Skin epidermis (tissue), 12 donors: ENCODE data around the gene SLC6A14.

ENCODE experiments used
- H3K27ac ChIP-seq, 21 experiments: fragments of 200-600 bp; sonication (generic) in 11 of 21; one replicate each; pipeline ENCODE4 v1.5.0; 2020; ENCODE audit warnings: mild to moderate bottlenecking in 3 of 21, inconsistent platforms in 2 of 21, moderate library complexity in 2 of 21
- H3K4me3 ChIP-seq, 7 experiments: fragments of 200-600 bp; sonication (generic) in 2 of 7; one replicate each; pipeline ENCODE4 v1.5.0; 2020; ENCODE audit warnings: inconsistent platforms in 2 of 7, mild to moderate bottlenecking in 2 of 7, moderate library complexity in 1 of 7

Gene SLC6A14, protein sequence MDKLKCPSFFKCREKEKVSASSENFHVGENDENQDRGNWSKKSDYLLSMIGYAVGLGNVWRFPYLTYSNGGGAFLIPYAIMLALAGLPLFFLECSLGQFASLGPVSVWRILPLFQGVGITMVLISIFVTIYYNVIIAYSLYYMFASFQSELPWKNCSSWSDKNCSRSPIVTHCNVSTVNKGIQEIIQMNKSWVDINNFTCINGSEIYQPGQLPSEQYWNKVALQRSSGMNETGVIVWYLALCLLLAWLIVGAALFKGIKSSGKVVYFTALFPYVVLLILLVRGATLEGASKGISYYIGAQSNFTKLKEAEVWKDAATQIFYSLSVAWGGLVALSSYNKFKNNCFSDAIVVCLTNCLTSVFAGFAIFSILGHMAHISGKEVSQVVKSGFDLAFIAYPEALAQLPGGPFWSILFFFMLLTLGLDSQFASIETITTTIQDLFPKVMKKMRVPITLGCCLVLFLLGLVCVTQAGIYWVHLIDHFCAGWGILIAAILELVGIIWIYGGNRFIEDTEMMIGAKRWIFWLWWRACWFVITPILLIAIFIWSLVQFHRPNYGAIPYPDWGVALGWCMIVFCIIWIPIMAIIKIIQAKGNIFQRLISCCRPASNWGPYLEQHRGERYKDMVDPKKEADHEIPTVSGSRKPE

DNA sequence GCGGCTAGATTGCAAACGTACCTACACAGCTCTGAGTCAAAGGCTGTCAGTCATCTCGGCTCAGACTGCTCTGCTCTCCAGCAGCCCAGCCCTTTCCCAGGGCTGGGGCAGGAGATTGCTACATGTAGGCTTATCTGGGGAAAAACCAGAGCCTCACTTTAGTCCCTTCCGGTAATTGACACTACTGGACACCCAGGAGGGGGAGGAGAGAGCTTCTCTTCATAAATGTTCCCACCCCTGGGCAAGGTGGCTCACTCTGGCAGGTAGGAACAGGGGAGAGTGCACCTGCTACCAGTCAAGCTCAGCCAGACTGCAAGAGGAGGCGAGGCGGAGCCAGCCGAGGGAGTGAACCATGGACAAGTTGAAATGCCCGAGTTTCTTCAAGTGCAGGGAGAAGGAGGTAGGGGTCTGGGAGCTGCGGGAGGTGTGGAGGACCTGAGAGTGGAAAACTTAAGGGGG lies at the start of gene SLC6A14:
Gene SLC6A14 (plus strand): TSS at position 249 of the 459 bp plus-strand sequence. CDS start 104 bp downstream, at position 353.
- Histone ChIP-seq H3K27ac (no peak within 1 kb of the TSS), H3K4me3 (no peak within 1 kb of the TSS)

DNA sequence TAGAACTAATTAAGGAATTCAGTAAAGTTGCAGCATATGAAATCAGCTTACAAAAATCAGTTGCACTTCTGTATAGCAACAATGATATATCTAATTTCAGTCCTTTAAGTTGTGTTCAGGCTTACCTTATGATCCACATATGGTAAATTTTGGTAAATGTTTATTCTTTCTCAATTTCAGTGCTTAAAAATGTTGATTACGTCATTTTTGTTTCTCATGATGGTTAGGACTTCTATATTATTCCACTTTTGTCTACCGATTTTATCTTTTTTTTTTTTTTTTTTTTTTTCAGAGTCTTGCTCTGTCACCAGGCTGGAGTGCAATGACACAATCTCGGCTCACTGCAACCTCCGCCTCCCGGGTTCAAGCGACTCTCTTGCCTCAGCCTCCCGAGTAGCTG lies 40.7 kb upstream of the SLC6A14 start:
- H3K4me3 ChIP-seq, result no peak overlapping the region
- no peak overlapping the region for H3K27ac ChIP-seq

DNA sequence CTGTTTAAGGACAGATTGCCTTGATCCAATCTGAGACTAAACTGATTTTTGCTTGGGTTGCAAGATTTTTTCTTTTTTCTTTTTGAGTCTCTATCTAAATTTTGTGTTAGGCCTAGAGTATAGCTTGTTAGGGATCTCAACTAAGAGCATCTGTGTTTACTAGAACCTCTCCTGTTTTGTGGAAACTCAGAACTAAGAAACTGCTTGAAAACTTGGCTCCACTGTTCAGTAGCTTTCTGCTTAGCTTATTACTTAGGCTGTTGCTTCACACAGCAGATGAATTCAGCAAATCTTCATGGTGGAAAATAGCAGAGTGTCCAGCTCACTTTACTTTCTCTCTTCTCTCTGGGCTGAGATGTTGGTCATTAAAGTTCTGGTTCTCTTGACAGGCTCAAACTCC lies 36.7 kb upstream of the SLC6A14 start:
- H3K4me3 ChIP-seq, result no peak overlapping the region
- H3K27ac ChIP-seq, result no peak overlapping the region

DNA sequence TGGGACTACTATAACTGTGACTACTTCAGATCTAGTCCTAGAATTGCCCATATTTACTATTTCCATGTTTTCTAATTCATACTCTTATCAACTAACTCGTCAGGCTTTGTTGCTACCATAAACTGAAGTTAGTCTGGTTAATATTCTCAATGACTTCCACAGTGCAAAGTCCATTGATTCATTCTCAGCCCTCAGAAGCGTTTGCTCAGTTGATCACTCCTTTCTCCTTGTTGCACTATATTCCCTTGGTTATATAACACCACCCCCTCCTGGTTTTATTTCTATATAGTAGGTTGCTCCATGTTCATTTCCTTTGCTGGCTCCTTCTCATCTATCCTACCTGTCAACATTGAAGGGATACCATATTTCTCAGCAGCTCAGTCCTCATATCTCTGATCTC lies 27.2 kb upstream of the SLC6A14 start:
- Histone ChIP-seq H3K27ac (no peak overlapping the region), H3K4me3 (no peak overlapping the region)

DNA sequence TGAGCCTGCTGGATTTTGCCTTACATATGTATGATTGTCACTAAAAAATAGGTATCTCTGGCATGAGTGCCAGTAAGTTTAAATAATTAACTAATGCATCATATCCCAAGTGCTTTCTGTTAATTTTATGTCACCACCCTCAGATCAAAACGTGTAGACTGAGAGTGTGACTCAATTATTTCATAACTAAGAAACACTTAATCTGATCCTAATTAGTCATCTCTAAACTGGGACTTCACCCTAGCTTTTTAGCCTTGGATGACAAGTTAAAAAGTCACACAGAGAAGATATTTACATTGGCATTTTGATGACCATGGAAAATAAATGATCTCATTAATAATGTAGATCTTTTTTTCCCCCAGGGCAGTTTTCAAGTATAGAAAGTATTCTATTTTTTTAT lies 23.1 kb upstream of the SLC6A14 start:
- Histone ChIP-seq H3K4me3 (no peak overlapping the region), H3K27ac (no peak overlapping the region)

DNA sequence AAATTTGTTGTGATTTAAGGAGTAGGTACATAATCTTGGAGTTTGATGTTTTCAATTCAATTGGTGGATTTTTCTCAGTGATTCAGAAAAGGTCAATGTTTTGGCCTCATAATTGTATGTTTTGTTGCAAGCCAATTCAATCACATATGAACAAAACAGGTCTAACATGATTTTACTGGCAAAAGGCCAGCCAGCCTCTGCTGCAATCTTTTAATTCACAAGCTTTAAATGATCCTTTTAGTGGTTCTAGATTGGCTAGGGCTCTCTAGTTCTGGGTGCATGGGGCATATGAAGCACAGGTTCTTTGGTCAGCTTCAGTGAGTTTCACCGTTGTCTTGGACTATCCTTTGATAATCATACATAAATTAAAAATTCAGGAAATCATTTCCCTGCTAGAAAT lies 19.2 kb upstream of the SLC6A14 start:
- Histone ChIP-seq H3K27ac (no peak overlapping the region), H3K4me3 (no peak overlapping the region)

DNA sequence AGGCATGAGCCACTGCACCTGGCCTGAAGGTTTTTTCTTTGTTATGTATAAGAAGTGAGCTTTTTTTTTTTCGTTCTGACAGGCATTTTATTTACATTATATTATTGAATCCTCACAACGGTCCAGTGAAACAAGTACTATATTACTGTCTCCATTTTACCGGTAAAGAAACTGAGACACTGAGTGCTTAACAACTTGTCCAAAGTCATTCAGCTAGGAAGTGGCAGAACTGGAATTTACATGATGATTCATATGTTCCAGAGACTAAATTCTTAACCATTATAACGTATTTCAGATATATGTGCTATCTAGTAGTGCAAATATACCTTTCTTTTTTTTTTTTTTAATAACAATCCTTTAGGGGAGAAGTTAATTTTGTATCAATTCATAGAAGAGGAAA lies 18.4 kb upstream of the SLC6A14 start:
- Histone ChIP-seq H3K27ac (no peak overlapping the region), H3K4me3 (no peak overlapping the region)

DNA sequence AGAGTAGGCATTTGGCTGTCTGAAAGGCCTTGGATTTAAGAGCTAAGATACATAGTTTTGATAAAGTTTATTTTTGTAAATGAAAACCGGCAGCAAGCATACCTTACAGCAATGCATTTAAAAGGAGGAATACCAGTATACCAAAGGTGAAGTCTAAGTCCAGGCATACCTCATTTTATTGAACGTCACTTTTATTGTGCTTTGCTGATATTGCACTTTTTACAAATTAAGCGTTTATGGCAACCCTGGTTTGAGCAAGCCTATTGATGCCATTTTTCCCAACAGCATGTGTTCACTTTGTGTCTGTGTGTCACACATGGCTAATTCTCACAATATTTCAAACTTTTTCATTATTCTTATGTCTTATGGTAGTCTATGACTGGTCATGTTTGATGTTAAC lies 8.4 kb upstream of the SLC6A14 start:
- no peak overlapping the region for H3K4me3 ChIP-seq
- no peak overlapping the region for H3K27ac ChIP-seq

DNA sequence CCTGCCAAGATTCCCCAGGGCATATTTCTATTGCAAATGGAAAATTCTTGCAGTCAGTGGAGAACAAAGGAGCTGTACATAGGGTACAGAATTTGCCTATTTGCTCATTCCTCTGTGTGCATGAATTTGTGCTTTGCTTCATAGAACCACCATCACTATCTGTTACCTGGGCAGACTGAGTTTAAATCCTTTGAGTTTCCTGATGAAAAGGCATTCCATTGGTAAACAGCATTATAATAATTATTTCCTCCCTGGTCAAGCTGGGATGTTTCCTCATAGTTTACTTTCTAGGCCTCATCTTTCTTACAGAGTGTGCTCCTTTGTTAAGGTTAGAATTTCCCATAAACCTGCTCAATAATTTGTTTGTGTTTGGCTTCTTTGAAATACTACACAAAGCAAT lies 809 bp upstream of the SLC6A14 start:
- Histone ChIP-seq H3K27ac (no peak overlapping the region), H3K4me3 (no peak overlapping the region)

DNA sequence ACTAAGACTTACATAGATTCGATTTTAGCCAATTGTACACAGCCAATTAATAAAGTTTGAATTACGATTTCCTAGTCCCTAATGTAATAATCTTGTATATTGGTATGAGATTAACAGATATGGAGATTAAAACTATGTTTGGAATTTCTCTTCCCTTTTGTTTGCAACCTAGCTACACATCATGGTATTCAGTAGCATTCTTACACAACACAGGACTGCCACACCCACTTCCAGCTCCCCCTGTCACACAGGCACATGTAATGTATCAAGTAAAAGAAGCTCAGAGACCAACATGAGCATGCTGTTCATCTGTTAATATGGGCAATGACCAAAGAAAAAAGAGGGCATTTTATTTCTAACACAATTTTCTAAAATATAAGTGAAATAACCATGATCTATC lies 12.8 kb downstream of the SLC6A14 start:
- H3K27ac ChIP-seq, result no peak overlapping the region
- H3K4me3 ChIP-seq, result no peak overlapping the region

DNA sequence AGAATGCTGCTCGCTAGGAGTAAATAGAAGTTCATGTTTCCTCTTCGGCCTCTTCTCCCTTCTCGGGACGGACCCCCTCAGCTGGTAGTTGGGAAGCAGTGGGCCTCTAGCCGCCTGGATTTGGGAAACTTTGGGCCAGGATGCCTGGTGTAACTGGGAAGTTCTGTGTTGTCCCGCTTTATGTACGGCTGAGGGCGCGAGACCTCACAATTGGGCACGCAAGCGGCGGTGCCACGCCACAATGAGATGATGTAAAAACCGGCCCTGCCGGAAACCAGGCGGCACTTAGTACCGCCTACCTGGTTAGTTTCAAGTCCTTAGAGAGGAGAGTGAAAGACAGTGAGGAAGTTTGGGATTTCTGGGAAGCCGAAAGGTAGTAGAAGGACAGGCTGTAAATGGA lies 26.4 kb downstream of the SLC6A14 start, which contains the start of gene CT83:
Gene CT83 (minus strand): TSS at position 155 of the 400 bp plus-strand sequence. CDS start 120 bp downstream, at position 35.
- H3K4me3 ChIP-seq, result no peak within 1 kb of the TSS
- no peak within 1 kb of the TSS for H3K27ac ChIP-seq

DNA sequence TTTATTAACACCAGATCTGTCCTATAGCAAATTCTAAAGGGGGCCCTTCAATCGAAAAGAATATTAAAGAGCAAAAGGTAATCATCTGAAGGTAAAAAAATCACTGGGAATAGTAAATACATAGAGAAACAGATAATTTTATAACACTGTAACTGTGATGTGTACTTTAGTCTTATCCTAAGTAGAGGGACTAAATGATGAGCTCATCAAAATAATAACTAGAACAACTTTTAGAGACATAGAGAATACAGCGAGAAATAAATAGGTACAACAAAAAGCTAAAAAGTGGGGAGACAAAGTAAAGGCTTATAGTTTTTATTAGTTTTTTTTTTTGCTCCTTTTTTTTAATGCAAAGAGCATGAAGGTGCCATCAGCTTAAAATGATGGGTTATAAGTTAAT lies 43.7 kb downstream of the SLC6A14 start:
- no peak overlapping the region for H3K4me3 ChIP-seq

DNA sequence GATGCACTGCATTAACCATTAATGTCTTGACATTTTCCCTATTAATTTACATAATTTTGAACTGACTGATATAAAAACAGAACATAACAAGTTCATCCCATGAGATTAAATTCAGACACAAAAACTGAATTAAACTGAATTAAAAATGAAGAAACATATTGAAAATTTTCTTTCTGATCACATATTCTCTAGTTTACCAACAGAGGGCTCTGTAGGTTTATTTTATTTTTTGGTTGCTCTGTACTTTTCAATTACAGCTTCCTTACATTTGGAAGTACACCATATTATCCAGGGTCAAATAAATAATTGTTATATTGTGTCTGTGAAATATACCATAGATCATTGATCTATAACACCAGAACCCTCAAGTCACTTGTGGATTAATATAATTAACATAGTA lies 53.7 kb downstream of the SLC6A14 start:
- Histone ChIP-seq H3K27ac (no peak overlapping the region), H3K4me3 (no peak overlapping the region)

More for the DNA sequence above, 43.7 kb downstream of the SLC6A14 start:
- H3K27ac ChIP-seq, result no peak overlapping the region

DNA sequence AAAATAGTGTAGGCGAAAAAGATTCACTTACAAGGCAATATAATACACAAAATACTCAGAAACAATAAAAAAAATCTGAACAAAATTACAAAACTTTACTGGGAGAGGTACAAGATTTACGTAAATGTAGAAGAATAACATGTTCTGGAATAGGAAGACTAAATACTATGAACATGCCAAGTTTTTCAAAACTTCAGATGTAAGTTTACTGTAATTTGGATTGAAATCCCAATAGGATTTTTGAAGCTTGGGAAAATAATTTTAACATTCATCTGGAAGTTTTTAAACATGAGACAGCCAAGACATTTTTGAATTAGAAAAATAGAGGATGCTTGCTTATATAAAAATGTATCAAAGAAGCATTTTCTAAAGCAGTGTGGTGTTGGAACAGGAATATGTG lies 56.9 kb downstream of the SLC6A14 start:
- Histone ChIP-seq H3K4me3 (no peak overlapping the region), H3K27ac (no peak overlapping the region)

DNA sequence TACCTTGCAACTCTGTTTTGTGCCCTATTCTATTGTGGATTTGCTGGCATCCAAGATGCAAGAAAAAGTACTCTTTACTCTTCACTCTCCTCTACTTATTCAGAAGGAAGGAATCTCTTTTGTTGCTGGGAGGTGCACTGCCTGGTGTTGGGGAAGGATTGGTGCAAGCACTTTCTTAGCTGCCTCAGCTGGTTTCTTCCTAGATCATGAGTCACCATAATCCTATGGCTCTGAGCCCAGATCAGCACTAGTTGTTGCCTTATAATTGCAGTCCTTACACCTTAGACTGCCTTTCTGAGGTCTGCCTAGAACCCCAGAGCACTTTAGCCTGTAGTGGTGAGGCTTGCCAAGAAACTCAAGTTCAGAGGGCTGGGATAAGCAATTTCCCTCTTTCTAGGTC lies 63.4 kb downstream of the SLC6A14 start:
- Histone ChIP-seq H3K4me3 (no peak overlapping the region), H3K27ac (no peak overlapping the region)
